Coronary artery (tissue), 2 donors: ENCODE data around the gene CDH12.
"Not testable (repeated sequence)": the region's sequence is repeated elsewhere in the genome, so short reads cannot be mapped to it uniquely, and the experiment has no call there.

Source experiments
- DNase-seq: peaks from one replicate; pipeline ENCODE4 v3.0.0-alpha.2; 2017; ENCODE audit warnings: low spot score
- H3K27ac ChIP-seq, 2 donors: fragments of 200-600 bp; sonication (generic); one replicate each; pipeline ENCODE4 v1.5.1; 2016 to 2019
- H3K4me3 ChIP-seq: fragments of 200-600 bp; sonication (generic); 2 replicates; pipeline ENCODE4 v1.5.1; 2016; ENCODE audit warnings: mild to moderate bottlenecking, moderate library complexity
- CTCF ChIP-seq: fragments of 200-600 bp; sonication (generic); IDR thresholded peaks from one replicate; pipeline ENCODE4 v1.5.1; 2019; ENCODE audit warnings: antibody characterized with exemption

The CDH12 gene

GRCh38 chr5:22348027-22348426, 505.1 kb downstream of the CDH12 start:
- TF ChIP-seq CTCF: no peak
- H3K4me3 ChIP-seq: no peak overlapping the region
- no peak for DNase-seq
- no peak overlapping the region for H3K27ac ChIP-seq

GRCh38 chr5:22344000-22344399, 509.1 kb downstream of the CDH12 start:
- no peak for DNase-seq

GRCh38 chr5:22341406-22341805, 511.7 kb downstream of the CDH12 start:
- no peak overlapping the region for H3K4me3 ChIP-seq
- TF ChIP-seq CTCF: no peak
- no peak overlapping the region for H3K27ac ChIP-seq
- no peak for DNase-seq

More at GRCh38 chr5:22344000-22344399, 509.1 kb downstream of the CDH12 start:
- no peak overlapping the region for H3K4me3 ChIP-seq
- no peak overlapping the region for H3K27ac ChIP-seq
- no peak for TF ChIP-seq CTCF

- H3K27ac ChIP-seq, H3K4me3 ChIP-seq, DNase-seq: not testable (repeated sequence)
Measured at GRCh38 chr5:22332949-22333348, 520.2 kb downstream of the CDH12 start.

- H3K4me3 ChIP-seq: no peak overlapping the region
- H3K27ac ChIP-seq: no peak overlapping the region
- no peak for TF ChIP-seq CTCF
- DNase-seq: no peak
Measured at GRCh38 chr5:22329683-22330082, 523.5 kb downstream of the CDH12 start.

GRCh38 chr5:22319798-22320197, 533.3 kb downstream of the CDH12 start:
- no peak overlapping the region for H3K4me3 ChIP-seq
- no peak overlapping the region for H3K27ac ChIP-seq
- DNase-seq: no peak
- no peak for TF ChIP-seq CTCF

GRCh38 chr5:22316294-22316693, 536.9 kb downstream of the CDH12 start:
- no peak overlapping the region for H3K4me3 ChIP-seq
- DNase-seq: no peak
- no peak overlapping the region for H3K27ac ChIP-seq
- no peak for TF ChIP-seq CTCF

GRCh38 chr5:22315052-22315451, 538.1 kb downstream of the CDH12 start:
- not testable (repeated sequence) for H3K27ac ChIP-seq, DNase-seq, H3K4me3 ChIP-seq
